Occipital lobe (tissue), 2 donors: ENCODE results near the gene TSPAN5. TPM values are rescaled to one million over a fixed set of nuclear protein-coding genes. Genes with fewer than 3 reads are reported as not detected.
"Not testable (repeated sequence)": the region's sequence is repeated elsewhere in the genome, so short reads cannot be mapped to it uniquely, and the experiment has no call there.

Experiments
- DNase-seq: peaks from one replicate; lab custom pipeline; 2025; lab: John Stamatoyannopoulos, UW
- total RNA-seq: library from RNA; depleted of rRNA; stranded (reverse); fragments of >200 nt; gene quantifications from one replicate; pipeline ENCODE4 v1.2.3, GENCODE V29; 2014

Gene TSPAN5
- total RNA-seq, 1 donor from 2014 or later: 90.5 TPM

DNA sequence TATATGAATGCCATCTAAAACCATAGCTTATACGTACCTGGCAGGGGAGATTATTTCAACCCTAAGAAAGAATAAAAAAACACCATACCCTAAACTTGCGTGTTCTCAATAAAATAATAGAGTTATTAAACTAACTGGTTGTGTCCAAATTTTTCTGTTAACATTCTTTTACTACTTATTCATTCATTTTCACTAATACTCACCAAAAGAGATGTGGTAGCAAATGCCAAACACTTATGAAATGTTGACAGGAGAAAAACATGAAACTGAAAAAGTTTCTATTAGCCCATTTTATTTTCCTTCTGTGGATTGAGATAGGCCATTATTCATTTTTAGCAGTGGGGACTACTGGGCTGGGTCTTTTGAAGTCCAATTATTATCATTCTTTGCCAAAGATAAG is 102.0 kb downstream of the TSPAN5 start:
- DNase-seq: no peak

DNA sequence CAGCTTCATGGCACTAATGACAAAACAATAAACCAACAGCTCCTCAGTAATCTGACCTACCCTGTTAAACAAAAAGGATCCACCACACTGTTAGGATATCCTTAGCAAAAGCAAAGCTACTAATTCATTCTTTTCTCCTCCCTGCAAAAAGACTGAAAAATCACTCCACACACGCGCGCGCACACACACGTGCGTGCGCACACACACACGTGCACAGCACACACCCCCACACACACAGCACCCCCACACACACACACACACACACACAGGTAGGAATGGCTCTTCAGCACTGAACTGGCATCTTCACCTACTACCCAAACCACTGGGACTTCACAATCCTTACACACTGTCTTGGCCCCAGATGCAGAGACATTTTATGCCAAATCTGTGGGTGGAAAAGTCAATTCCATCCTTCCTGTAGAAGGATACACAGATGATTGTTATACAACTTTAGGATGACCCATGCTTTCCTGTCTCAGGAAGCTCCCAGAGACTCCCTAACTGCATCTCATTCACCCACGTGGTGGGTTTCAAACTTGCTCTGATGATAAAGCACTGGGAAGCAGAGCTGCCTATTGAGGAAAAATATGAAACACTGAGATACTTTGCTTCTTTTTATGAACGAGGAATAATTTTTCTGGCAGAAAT is 102.5 kb downstream of the TSPAN5 start:
- DNase-seq: no peak

DNA sequence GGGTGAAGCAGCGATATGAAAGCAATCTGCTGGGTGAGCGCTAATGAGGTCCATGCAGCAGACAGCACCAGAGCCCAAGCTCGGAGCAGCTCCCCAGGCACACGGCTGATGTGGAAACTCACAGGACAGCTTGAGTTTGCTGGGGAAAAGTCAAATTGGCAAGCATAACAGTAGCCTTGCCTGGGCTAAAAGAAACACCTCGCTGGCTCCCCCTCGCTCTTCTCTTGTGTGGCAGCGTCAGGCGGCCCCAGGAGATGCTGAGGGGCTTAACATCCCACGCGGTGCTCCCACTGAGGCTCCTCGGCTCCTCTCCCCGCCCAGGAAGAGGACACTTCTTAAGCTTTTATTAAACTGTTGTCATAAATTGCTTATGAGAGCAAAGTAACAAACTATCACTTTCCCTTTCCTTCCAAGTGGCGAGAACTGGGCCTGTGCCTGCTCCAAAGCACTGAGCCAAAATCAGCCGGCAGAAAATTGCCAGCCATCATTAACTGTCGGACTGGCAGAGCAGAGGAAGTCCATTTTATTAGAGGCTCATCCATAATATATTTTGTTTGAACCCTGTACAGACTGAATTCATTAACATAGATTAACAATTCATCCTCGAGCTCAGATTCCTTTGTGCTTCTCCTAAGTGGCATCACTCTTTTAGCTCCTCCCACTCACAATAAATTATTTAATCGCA is 111.4 kb downstream of the TSPAN5 start:
- peak; percentile 27 for DNase-seq

DNA sequence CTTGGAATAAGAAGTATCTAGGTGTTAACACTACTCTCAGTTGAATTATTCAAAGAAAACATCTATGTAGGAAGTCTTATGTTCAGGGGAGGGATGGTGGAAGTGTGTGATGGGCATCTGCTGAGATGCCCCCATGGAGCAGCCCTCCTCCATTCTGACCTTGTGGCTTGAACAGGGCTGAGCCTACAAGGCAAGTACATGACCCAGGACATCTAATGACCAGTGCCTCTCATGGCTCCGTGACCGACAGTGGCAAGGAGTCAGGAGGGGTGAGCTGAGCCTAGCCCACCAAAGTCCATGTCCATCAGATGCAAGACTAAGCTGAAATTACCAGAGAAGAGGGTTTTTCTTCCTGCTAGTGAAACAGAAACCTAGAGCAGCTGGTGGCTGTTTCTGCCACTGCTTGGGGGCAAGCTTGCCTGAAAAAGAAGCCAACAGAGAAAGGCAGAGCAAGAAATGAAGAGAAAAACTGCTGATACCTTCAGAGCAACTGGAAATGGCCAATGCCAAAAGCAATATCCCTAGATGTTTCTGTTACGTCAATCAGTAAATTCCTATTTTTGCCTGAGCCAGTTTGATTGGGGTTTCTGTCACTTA is 113.5 kb downstream of the TSPAN5 start:
- no peak for DNase-seq

- DNase-seq: no peak
These were observed 114.1 kb downstream of the TSPAN5 start for GRCh38 chr4:98544141-98544817.

DNA sequence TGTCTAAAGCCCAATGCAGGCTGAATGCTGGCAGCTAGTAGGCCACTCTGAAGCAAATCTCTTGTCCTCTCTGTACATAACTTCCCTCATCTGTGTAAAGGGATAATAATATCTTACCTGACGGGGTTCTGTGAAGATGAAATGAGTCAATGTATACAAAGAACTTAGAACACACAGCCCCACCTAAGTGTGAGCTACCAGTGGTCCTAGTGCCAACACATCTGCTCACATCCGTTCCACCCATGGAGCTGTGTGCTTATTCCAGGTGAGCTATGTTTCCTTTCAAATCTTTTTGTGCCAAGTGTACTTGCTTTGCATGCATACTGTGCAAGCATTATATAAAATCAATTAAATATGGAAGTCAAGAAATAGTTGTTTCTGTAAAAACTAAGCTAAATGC is 116.4 kb downstream of the TSPAN5 start:
- no peak for DNase-seq

- DNase-seq: no peak
These were observed 117.6 kb downstream of the TSPAN5 start for GRCh38 chr4:98540803-98541202.

DNA sequence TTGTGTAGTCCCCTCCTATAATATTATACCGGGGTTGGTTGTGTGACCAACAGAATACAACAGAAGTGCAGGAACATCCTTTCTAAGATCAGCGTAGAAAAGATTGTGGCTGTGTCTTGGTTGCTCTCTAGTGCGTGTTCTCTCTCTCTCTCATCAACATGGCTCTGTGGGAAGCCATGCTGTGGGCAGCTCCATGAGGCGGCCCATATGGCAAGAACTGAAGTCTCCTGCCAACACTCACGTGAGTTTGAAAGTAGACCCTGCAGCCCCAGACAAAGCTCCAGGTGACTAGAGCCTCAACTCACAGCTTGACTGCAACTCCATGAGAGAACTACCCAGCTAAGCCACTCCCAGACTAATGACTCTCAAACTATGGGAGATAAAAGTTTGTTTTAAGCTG is 118.7 kb downstream of the TSPAN5 start:
- DNase-seq: no peak

- no peak for DNase-seq
These were observed 119.1 kb downstream of the TSPAN5 start for GRCh38 chr4:98539299-98539698.

DNA sequence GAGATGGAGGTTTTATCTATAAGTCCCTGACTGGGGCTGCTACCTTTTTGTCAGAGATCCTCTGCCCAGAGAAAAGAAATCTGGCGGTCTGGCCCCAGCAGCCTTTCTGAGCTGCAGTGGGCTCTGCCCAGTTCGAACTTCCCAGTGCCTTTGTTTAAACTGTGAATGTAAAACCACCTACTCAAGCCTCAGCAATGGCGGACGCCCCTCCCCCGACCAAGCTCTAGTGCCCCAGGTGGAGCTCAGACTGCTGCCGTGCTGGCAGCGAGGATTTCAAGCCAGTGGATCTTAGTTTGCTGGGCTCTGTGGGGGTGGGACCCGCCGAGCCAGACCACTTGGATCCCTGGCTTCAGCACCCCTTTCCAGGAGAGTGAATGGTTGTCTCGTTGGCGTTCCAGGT is 121.8 kb downstream of the TSPAN5 start:
- no peak for DNase-seq

GRCh38 chr4:98534146-98534545 is 124.3 kb downstream of the TSPAN5 start:
- not testable (repeated sequence) for DNase-seq

- DNase-seq: no peak
These were observed 127.8 kb downstream of the TSPAN5 start for GRCh38 chr4:98530572-98530971.

GRCh38 chr4:98529970-98530569 is 128.3 kb downstream of the TSPAN5 start:
- DNase-seq: no peak

DNA sequence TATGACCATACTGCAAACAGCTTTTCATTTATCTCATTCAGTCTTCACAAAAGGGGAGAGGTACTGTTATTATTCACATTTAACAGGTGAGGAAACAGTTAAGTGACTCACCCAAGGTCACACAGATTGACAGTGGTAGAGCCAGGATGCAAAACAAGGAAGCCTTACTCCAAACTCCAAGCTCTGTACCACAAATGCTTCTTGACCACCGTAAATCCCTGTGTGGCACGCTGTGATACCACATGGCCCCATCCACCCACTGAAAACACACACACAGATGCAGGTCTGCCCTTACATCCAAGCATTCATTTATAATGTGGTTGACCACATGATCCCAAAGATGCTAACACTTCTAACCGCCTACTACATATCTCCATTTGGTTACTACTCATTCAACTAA is 129.5 kb downstream of the TSPAN5 start:
- DNase-seq: no peak

GRCh38 chr4:98527534-98528269 is 130.7 kb downstream of the TSPAN5 start:
- DNase-seq: no peak

- DNase-seq: no peak
These were observed 134.2 kb downstream of the TSPAN5 start for GRCh38 chr4:98524230-98524629.

GRCh38 chr4:98522636-98523395 is 135.6 kb downstream of the TSPAN5 start:
- DNase-seq: no peak

- DNase-seq: no peak
These were observed 136.3 kb downstream of the TSPAN5 start for GRCh38 chr4:98522062-98522461.

DNA sequence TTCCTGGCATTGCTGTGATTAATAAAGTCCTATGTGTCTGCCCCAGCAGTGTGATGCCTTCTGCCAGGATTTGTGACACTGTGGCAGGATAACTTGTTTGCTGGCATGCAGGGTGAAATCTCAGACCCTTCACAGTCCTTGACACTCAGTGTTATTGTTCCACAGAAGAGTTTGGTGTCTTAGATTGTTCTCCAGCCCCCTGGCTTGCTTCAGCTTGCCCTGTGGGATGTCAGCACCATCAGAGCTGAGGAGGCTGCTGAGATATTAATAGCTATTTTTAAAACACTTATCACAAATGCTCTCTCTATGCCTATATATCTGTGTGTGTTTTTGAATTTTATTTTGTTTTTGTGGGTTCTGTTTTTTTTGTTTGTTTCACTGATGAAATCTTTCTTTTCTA is 136.9 kb downstream of the TSPAN5 start:
- DNase-seq: no peak

- DNase-seq: no peak
These were observed 139.0 kb downstream of the TSPAN5 start for GRCh38 chr4:98519268-98519977.
